Measurements from ENCODE around the gene SEMA3C. TPM values are rescaled to one million over a fixed set of nuclear protein-coding genes. Genes with fewer than 3 reads are reported as not detected.

SEMA3C gene
- total and polyA plus RNA-seq, 7 donors = 8.4 to 298 (median 213) TPM

DNA sequence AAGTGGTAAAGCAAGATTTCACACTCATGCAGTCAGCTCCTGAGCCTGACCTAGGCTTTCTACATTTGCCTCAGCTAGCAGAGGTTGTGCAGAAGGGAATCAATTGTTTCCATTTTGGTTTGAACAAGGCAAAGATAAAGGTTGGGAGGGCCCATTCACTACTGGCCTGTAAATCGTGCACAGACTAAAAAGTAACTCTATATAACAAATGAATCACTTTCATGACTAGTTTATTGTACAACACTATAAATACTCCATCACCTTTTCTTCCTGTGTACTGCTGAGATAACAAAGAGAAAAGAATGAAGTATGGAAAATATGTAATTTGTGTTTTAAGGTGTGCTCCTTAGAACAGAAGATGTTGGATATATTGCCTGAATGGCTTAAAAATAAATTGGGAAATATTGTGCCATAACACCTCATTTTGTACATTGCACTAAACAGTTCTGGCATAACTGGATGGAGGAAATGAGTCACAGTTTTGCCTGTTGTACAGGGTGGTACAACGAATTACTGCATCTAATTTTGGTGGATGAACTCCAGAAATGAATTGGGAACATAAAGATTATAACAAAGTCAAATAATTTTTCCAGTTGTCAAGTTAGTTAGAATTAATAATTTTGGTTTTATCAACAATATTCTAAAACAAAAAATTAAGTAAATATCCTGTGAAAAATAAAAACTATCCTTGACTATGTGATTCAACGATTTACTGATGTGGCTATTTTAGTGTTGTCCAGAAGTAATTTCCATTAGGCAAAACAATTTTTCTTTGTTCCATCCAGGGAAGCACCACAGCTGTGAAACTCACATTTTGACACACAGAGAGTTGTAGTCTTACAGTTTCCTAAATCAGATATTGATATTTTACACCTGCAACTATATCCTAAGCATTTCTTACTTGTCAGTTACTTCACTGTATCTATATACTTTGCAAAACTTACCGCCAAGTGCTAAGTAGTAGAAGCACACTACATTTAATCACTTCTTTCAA lies 18.0 kb downstream of the SEMA3C start:
- Histone ChIP-seq H3K9me3 (no peaks in the 10 kb centered on the region), H3K4me1 (peaks cover 0 to 40% (median 27%) of the 10 kb centered on the region in 4 donors), H3K27me3 (no peaks in the 10 kb centered on the region), H3K36me3 (peaks cover 0 to 19% (median 0%) of the 10 kb centered on the region in 4 donors), H3K4me3 (no peak overlapping the region), H3K27ac (peak overlapping the region; percentile 12 to 73 (median 56))
- intact Hi-C loops (cut with DNase I) = no loop called here
- DNase-seq = no peak
- peak; percentile 45 to 71 (median 65) for TF ChIP-seq POLR2AphosphoS5 (IDR thresholded peaks at IDR 0.05)
- TF ChIP-seq CTCF (IDR thresholded peaks at IDR 0.05) = no peak
- no peak for TF ChIP-seq POLR2A (IDR thresholded peaks at IDR 0.05)
- TF ChIP-seq EP300 (IDR thresholded peaks at IDR 0.05) = peak in 1 of 4 donors; percentile 19
- 45 to 64% methylated on average over 4 of the region's 4 CpGs for WGBS, 2 donors

GRCh38 chr7:80896906-80897598 lies 21.8 kb downstream of the SEMA3C start:
- WGBS, 2 donors = 17 to 68% methylated on average over 7 of the region's 7 CpGs
- Histone ChIP-seq H3K9me3 (no peaks in the 10 kb centered on the region), H3K27ac (peak overlapping the region in 3 of 4 donors; percentile 8 to 39 (median 35)), H3K36me3 (peaks cover 0 to 4% (median 0%) of the 10 kb centered on the region in 4 donors), H3K4me3 (no peak overlapping the region), H3K27me3 (no peaks in the 10 kb centered on the region), H3K4me1 (peaks cover 0 to 47% (median 31%) of the 10 kb centered on the region in 4 donors)
- TF ChIP-seq EP300 (IDR thresholded peaks at IDR 0.05) = no peak
- peak in 1 of 4 donors; percentile 2 for TF ChIP-seq POLR2AphosphoS5 (IDR thresholded peaks at IDR 0.05)
- TF ChIP-seq POLR2A (IDR thresholded peaks at IDR 0.05) = no peak
- TF ChIP-seq CTCF (IDR thresholded peaks at IDR 0.05) = no peak
- intact Hi-C loops (cut with DNase I) = no loop called here
- DNase-seq = no peak

DNA sequence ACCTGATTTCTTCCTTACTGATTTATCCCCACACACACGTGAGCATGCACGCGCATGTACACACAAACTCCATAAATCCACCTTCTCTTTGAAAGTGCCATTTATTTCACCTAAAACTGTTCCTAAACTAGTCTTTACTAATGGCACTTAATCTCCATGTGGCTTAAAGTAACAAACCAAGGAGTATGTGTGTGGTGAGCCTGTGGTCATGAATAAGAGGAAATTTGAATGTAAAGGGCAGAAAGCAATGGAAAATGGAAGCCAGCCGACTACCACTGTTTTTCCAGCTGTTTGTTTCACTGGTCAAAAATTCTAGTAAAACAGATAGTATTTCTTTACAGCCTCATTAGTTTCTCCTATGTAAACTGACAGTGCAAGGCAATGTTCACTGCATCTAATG lies 23.8 kb downstream of the SEMA3C start:
- WGBS, 2 donors = 72 to 81% methylated on average over 4 of the region's 4 CpGs
- Histone ChIP-seq H3K36me3 (peaks cover 0 to 4% (median 0%) of the 10 kb centered on the region in 4 donors), H3K9me3 (no peaks in the 10 kb centered on the region), H3K4me3 (no peak overlapping the region), H3K27ac (peak overlapping the region in 1 of 4 donors; percentile 1), H3K4me1 (peaks cover 0 to 47% (median 29%) of the 10 kb centered on the region in 4 donors), H3K27me3 (no peaks in the 10 kb centered on the region)
- DNase-seq = no peak
- intact Hi-C loops (cut with DNase I) = no loop called here
- TF ChIP-seq POLR2AphosphoS5 (IDR thresholded peaks at IDR 0.05) (no peak), POLR2A (IDR thresholded peaks at IDR 0.05) (no peak), EP300 (IDR thresholded peaks at IDR 0.05) (no peak)

DNA sequence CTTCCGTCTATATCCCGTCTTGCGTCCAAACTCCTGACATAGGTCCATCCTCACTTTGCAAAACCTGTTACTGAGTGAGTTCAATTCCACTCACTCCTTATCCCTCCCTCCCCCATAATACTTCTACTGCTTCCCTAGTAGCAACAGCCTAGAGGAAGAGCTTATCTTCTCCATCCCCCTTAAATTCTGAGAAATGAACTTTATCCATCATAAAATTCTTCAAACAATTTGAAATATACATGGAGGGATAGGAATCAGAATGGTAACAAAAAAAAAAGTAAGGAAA lies 27.6 kb downstream of the SEMA3C start:
- TF ChIP-seq CTCF (IDR thresholded peaks at IDR 0.05) = no peak
- TF ChIP-seq EP300 (IDR thresholded peaks at IDR 0.05) = no peak
- no peak for TF ChIP-seq POLR2AphosphoS5 (IDR thresholded peaks at IDR 0.05)
- TF ChIP-seq POLR2A (IDR thresholded peaks at IDR 0.05) = no peak
- H3K27ac ChIP-seq = peak overlapping the region; percentile 41 to 61 (median 50)
- H3K4me3 ChIP-seq = no peak overlapping the region
- WGBS, 2 donors = 98% methylated on average over 3 of the region's 3 CpGs
- intact Hi-C loops (cut with DNase I) = no loop called here
- H3K9me3 ChIP-seq = no peaks in the 10 kb centered on the region
- DNase-seq = no peak
- H3K4me1 ChIP-seq = peaks cover 0 to 48% (median 21%) of the 10 kb centered on the region in 4 donors
- H3K27me3 ChIP-seq = no peaks in the 10 kb centered on the region
- H3K36me3 ChIP-seq = no peaks in the 10 kb centered on the region

Data from sigmoid colon (tissue), 7 donors.